IgD-negative memory B cell (primary cell): Measurements from ENCODE around the gene BAG3. TPM values are rescaled to one million over a fixed set of nuclear protein-coding genes. Genes with fewer than 3 reads are reported as not detected.

Source experiments
- H3K27ac Mint-ChIP-seq, 3 donors: one replicate each; pipeline ENCODE4 v1.8.0; 2020 to 2022; ENCODE audit warnings: mild to moderate bottlenecking in 3 of 3, mixed read lengths in 3 of 3, moderate library complexity in 1 of 3
- H3K27me3 Mint-ChIP-seq: one replicate; pipeline ENCODE4 v1.8.0; 2021; ENCODE audit warnings: mixed read lengths
- H3K36me3 Mint-ChIP-seq: one replicate; pipeline ENCODE4 v1.8.0; 2020; ENCODE audit warnings: mild to moderate bottlenecking, mixed read lengths
- H3K4me1 Mint-ChIP-seq, 3 donors: one replicate each; pipeline ENCODE4 v1.8.0; 2020 to 2022; ENCODE audit warnings: mixed read lengths in 3 of 3, mild to moderate bottlenecking in 1 of 3
- H3K4me3 Mint-ChIP-seq, 4 donors: one replicate each; pipeline ENCODE4 v1.8.0; 2020 to 2022; ENCODE audit warnings: mild to moderate bottlenecking in 4 of 4, mixed read lengths in 4 of 4, moderate library complexity in 3 of 4
- H3K9me3 Mint-ChIP-seq, 3 donors: one replicate each; pipeline ENCODE4 v1.8.0; 2020 to 2021; ENCODE audit warnings: mixed read lengths in 3 of 3, mild to moderate bottlenecking in 1 of 3
- polyA plus RNA-seq: library from polyadenylated mRNA; unstranded; fragments of 300-500 nt; fragmentation: Illumina TruSeq; gene quantifications from one replicate; pipeline ENCODE4 v1.2.3, GENCODE V29; 2021

The BAG3 gene
- polyA plus RNA-seq, 1 donor from 2014 or later = 3.9 TPM

DNA sequence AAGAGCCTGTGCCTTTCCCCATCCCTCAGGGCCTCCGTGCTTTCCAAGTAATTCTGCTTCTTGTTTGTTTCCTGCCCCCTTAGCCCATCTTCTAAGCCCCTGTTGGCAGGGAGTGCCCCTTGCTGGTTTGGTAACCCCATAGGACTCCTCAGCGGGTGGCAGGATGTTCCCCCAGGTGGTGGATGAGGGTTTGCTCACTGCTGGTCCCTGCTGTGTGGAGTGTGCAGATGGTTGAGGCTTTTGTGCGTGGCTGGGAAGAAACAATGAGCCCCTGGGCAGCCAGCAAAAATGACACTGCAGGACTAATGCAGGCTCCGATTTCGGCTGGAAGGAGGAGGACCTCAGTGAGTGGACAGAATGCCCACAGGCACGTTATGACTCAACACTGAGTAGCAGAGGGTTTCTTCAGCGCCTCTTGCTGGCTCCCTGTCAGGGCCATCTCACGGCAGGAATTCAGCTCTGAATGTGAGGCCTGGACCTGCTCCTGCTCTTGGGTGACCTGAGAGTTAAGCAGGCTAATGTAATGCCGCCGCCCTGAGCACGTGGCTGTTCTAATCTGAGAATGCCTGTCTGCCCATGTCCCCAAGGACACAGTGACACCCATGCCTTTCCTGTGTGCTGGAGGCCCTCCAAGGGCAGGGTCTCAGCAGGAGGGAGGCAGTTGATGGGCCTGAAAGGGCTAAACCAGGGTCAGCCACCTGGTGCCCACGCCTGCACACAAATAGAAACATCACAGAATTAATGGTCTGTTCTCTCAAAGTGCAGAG, 16.6 kb downstream of the BAG3 start:
- H3K4me1 Mint-ChIP-seq = peaks cover 7 to 12% (median 8%) of the 10 kb centered on the region in 3 donors
- no peak overlapping the region for H3K27ac Mint-ChIP-seq
- H3K4me3 Mint-ChIP-seq = peak overlapping the region in 1 of 4 donors; percentile 47
- H3K27me3 Mint-ChIP-seq = no peaks in the 10 kb centered on the region
- H3K36me3 Mint-ChIP-seq = peaks cover 6% of the 10 kb centered on the region
- no peaks in the 10 kb centered on the region for H3K9me3 Mint-ChIP-seq

DNA sequence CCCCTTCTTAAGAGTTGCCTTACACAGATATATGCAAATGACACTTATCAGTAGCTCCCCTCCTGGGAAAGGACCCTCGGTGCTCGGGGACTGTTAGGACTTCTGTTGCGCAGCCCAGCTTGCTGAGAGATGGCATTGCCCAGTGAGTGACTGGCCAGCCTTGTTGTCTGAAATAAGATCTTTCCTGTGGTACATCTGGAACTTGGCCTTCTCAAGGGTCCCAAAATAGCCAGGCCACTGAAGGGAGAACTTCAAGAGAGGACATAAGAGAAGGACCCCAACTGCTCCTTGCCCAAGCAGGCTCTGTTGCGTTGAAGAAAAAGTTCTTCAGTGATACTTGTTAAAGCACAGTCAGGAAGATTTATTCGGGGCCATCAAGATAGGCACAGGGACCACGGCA, 17.3 kb downstream of the BAG3 start:
- no peaks in the 10 kb centered on the region for H3K9me3 Mint-ChIP-seq
- peaks cover 6% of the 10 kb centered on the region for H3K36me3 Mint-ChIP-seq
- peaks cover 7 to 14% (median 8%) of the 10 kb centered on the region in 3 donors for H3K4me1 Mint-ChIP-seq
- no peaks in the 10 kb centered on the region for H3K27me3 Mint-ChIP-seq
- H3K27ac Mint-ChIP-seq = no peak overlapping the region
- no peak overlapping the region for H3K4me3 Mint-ChIP-seq

DNA sequence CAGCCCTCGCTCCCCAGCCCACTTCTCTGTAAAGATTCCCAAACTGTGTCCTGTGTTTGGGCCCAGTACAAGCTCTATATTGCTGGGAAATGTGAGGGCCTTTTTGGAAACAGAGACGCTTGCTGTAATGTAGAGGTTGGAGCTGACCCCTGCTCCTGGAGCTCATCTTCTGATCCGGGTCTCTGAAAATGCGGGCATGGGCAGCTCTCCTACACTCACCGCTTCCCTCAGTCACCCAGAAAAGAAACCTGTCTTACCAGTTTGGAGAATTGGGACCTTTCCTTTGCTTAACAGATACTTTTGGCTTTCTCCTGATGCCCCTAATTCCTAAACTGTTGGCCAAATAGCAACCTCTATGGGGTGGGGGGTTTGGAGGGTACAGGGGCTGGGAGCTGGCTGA, 18.2 kb downstream of the BAG3 start:
- no peak overlapping the region for H3K4me3 Mint-ChIP-seq
- H3K27ac Mint-ChIP-seq = peak overlapping the region in 1 of 3 donors; percentile 27
- H3K4me1 Mint-ChIP-seq = peaks cover 0 to 6% (median 2%) of the 10 kb centered on the region in 3 donors
- no peaks in the 10 kb centered on the region for H3K9me3 Mint-ChIP-seq
- no peaks in the 10 kb centered on the region for H3K36me3 Mint-ChIP-seq
- no peaks in the 10 kb centered on the region for H3K27me3 Mint-ChIP-seq

DNA sequence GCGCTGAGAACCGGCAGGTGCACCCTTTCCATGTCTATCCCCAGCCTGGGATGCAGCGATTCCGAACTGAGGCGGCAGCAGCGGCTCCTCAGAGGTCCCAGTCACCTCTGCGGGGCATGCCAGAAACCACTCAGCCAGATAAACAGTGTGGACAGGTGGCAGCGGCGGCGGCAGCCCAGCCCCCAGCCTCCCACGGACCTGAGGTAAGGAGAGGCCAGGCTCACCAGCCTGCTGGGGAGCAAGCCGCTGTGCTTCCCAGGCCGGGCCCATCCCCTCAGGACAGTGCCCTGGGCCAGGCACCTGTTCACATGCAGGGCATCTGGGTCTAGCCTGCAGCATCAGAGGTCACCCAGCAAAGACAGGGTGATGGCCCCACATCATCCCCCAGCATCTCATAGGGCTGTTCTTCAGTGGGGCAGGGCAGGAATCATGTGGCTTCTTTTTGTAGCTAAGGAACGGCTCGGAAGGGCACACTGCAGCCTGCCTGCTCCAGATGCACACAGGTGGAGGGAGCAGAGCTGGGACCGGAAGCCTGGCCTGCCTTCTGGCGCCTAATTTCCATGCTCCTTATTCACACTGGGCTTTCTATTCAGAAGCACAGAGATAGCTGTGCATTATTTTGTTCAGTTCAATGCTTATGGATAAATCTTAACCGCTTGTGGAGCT, 18.9 kb downstream of the BAG3 start:
- Mint-ChIP-seq H3K36me3 (no peaks in the 10 kb centered on the region), H3K9me3 (no peaks in the 10 kb centered on the region), H3K4me3 (no peak overlapping the region), H3K27me3 (no peaks in the 10 kb centered on the region), H3K4me1 (peaks cover 0 to 6% (median 2%) of the 10 kb centered on the region in 3 donors), H3K27ac (no peak overlapping the region)

DNA sequence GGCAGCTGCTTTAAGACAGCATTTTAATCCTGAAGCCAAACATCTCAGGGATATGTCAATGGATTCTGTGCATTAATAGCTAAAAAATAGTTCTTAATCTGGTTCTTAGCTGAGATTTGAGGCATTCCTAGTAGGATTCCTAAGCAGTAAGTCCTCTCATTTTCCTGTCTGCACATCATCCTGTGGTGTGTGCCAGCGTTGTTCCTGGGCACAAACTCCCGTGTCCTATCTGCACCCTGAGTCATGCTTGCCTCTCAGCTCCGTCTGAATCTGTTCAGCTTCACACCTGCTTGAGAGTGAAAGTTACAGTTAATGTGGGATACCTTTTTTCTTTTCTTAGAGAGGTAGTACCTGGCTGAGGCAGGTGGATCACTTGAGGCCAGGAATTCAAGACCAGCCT, 19.5 kb downstream of the BAG3 start:
- Mint-ChIP-seq H3K36me3 (no peaks in the 10 kb centered on the region), H3K9me3 (no peaks in the 10 kb centered on the region), H3K27ac (no peak overlapping the region), H3K27me3 (no peaks in the 10 kb centered on the region), H3K4me3 (no peak overlapping the region), H3K4me1 (peaks cover 0 to 6% (median 2%) of the 10 kb centered on the region in 3 donors)

DNA sequence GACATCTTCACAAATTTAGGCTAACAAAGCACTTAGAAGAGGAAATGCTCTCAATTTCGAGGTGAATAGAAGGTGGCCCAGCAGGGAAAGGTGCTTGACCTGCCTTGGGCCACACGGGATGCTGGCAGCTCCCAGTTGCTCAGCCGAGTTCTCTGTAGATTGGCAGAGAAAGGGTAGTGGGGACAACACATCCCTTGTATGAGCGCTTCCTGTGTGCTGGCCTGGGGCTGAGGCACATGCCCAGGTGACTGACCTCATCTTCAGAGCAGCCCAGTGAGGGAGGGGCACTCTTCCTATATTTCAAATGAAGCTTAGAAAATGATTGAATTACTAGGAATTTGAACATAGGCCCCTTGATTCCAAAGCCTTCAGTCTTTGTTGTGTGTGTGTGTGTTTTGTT, 20.2 kb downstream of the BAG3 start:
- Mint-ChIP-seq H3K9me3 (no peaks in the 10 kb centered on the region), H3K27me3 (no peaks in the 10 kb centered on the region), H3K36me3 (no peaks in the 10 kb centered on the region), H3K4me1 (peaks cover 0 to 6% (median 2%) of the 10 kb centered on the region in 3 donors), H3K27ac (no peak overlapping the region), H3K4me3 (no peak overlapping the region)

DNA sequence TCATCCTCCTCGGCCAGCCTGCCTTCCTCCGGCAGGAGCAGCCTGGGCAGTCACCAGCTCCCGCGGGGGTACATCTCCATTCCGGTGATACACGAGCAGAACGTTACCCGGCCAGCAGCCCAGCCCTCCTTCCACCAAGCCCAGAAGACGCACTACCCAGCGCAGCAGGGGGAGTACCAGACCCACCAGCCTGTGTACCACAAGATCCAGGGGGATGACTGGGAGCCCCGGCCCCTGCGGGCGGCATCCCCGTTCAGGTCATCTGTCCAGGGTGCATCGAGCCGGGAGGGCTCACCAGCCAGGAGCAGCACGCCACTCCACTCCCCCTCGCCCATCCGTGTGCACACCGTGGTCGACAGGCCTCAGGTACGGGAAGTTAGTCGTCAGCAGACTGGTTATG, 21.1 kb downstream of the BAG3 start:
- H3K4me3 Mint-ChIP-seq = no peak overlapping the region
- peaks cover 3% of the 10 kb centered on the region for H3K36me3 Mint-ChIP-seq
- H3K9me3 Mint-ChIP-seq = no peaks in the 10 kb centered on the region
- peaks cover 0 to 4% (median 2%) of the 10 kb centered on the region in 3 donors for H3K4me1 Mint-ChIP-seq
- no peaks in the 10 kb centered on the region for H3K27me3 Mint-ChIP-seq
- H3K27ac Mint-ChIP-seq = no peak overlapping the region

DNA sequence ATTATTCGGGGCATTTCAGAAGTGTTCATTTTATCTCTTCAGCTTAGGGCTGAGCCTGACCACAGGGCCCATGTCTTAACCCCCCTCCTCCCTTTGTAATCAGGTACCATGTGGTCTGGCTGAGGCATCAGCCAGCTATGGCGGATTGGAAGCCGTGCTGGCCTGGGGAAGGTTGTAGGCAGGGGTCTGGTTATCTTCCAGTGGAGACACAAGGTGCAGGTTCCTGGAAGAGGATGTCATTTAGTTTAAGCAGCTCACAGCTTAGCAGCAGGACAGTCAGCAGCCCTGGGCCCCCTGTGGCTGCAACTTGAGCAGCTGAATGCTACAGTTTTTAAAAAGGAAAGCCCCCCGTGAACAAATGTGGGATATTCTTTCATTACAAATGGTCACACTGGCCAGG, 22.1 kb downstream of the BAG3 start:
- H3K9me3 Mint-ChIP-seq = no peaks in the 10 kb centered on the region
- peaks cover 0 to 4% (median under 1%) of the 10 kb centered on the region in 3 donors for H3K4me1 Mint-ChIP-seq
- H3K27ac Mint-ChIP-seq = no peak overlapping the region
- no peak overlapping the region for H3K4me3 Mint-ChIP-seq
- H3K27me3 Mint-ChIP-seq = no peaks in the 10 kb centered on the region
- H3K36me3 Mint-ChIP-seq = peaks cover 6% of the 10 kb centered on the region

DNA sequence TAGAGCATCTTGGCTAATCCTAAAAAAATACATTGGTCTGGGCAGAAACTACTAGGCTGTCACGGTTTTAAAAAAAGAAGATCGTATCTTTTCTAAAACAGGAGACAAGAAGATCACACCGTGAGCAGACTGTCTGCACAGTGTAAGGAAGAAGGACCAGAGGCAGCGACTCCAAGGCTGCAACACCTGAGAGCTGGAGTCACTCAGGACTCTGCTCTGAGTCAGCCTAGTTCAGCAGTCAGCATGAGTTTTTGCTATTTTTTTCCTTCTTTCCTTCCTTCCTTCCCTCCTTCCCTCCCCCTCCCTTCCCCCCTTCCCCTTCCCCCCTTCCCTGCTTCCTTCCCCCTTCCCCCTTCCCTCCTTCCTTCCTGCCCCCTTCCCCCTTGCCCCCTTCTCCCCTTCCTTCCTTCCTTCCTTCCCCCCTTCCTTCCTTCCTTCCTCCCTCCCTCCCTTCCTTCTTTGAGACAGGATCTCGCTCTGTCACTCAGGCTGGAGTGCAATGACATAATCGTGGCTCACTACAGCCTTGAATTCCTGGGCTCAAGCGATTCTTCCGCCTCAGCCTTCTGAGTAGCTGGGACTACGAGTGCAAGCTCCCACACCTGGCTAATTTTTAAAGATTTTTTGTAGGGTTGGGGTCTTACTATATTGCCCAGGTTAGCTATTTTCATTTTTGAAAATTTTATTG, 24.4 kb downstream of the BAG3 start:
- Mint-ChIP-seq H3K36me3 (peaks cover 7% of the 10 kb centered on the region), H3K27ac (no peak overlapping the region), H3K4me1 (peaks cover 0 to 2% (median 0%) of the 10 kb centered on the region in 3 donors), H3K9me3 (no peaks in the 10 kb centered on the region), H3K27me3 (no peaks in the 10 kb centered on the region), H3K4me3 (no peak overlapping the region)

DNA sequence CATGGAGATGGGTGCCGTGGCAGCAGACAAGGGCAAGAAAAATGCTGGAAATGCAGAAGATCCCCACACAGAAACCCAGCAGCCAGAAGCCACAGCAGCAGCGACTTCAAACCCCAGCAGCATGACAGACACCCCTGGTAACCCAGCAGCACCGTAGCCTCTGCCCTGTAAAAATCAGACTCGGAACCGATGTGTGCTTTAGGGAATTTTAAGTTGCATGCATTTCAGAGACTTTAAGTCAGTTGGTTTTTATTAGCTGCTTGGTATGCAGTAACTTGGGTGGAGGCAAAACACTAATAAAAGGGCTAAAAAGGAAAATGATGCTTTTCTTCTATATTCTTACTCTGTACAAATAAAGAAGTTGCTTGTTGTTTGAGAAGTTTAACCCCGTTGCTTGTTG, 25.9 kb downstream of the BAG3 start:
- Mint-ChIP-seq H3K27ac (no peak overlapping the region), H3K36me3 (peaks cover 7% of the 10 kb centered on the region), H3K4me1 (peaks cover 0 to 4% (median 1%) of the 10 kb centered on the region in 3 donors), H3K27me3 (peaks cover 2% of the 10 kb centered on the region), H3K4me3 (no peak overlapping the region), H3K9me3 (no peaks in the 10 kb centered on the region)

DNA sequence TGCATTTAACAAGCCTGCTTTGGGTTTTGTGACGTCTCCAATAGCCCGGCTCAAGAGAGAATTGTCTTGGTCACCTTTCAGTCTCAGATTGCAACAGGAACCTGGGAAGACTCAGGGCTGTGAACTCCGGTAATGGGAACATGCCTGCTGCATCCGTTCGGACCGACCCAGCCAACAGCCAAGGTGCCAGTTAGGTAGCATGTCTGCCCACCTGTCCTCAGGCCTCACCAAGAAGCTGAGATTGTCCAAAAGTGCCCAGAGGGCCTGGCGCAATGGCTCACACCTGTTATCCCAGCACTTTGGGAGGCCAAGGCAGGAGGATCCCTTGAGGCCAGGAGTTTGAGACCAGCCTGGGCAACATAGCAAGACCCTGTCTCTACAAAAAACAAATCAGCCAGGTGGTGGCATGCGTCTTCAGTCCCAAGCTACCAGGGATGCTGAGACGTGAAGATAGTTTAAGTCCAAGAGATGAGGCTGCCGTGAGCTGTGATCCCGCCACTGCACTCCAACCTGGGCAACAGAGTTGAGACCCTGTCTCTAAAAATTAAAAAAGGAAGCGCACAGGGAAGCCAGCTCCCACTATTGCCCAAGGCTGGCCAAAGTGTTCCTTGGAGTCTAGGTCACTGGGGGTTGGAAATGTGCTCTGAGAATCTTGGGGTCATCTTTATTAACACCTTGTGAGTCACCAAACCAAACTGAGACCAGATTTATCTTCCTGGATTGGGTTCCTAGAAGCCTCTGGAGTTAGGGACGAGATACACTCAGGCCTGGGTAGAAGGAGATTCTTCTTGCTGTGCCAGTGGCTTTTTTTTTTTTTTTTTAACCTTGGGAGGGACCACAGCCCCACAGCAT, 26.9 kb downstream of the BAG3 start:
- Mint-ChIP-seq H3K4me3 (no peak overlapping the region), H3K27ac (no peak overlapping the region), H3K36me3 (peaks cover 7% of the 10 kb centered on the region), H3K9me3 (no peaks in the 10 kb centered on the region), H3K4me1 (peaks cover 0 to 3% (median 1%) of the 10 kb centered on the region in 3 donors), H3K27me3 (peaks cover 3% of the 10 kb centered on the region)

DNA sequence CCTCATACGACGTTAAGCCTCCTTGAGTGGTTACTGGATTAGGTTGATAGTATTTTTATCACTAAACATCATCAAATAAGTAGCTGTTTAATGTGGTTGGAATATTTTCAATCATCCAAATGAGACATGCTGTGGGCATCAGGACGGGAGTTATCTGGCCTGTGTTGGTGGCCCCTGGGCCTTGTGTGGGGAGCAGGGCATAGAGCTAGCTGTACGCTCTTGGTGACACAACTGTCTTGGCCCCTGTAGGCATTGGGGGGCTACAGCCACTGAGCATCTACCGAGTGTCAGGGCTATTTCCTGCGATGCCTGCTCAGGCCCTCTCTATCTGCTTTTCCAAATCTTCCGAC, 28.3 kb downstream of the BAG3 start:
- Mint-ChIP-seq H3K4me3 (no peak overlapping the region), H3K27me3 (peaks cover 3% of the 10 kb centered on the region), H3K36me3 (peaks cover 7% of the 10 kb centered on the region), H3K9me3 (no peaks in the 10 kb centered on the region), H3K27ac (no peak overlapping the region), H3K4me1 (peaks cover 0 to 3% (median 1%) of the 10 kb centered on the region in 3 donors)

DNA sequence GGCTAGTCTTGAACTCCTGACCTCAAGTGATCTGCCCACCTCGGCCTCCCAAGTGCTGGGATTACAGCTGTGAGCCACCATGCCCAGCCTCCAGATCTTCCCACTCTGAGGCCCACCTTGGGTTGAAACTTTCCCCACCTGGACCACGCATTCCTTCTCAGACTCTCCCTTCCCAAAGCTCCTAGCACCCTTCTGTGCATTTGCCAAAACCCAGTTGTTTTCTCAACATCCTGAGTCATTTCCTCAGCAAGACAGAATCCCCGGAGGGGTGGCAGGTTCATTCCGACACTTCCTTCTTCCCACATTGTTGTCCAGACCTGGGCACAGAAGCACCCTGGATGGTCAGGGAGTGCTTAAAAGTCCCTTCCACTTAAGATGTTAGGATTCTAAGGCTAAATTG, 28.9 kb downstream of the BAG3 start:
- H3K27me3 Mint-ChIP-seq = peaks cover 3% of the 10 kb centered on the region
- no peak overlapping the region for H3K27ac Mint-ChIP-seq
- H3K9me3 Mint-ChIP-seq = no peaks in the 10 kb centered on the region
- H3K36me3 Mint-ChIP-seq = peaks cover 7% of the 10 kb centered on the region
- no peak overlapping the region for H3K4me3 Mint-ChIP-seq
- peaks cover 0 to 3% (median 1%) of the 10 kb centered on the region in 3 donors for H3K4me1 Mint-ChIP-seq

DNA sequence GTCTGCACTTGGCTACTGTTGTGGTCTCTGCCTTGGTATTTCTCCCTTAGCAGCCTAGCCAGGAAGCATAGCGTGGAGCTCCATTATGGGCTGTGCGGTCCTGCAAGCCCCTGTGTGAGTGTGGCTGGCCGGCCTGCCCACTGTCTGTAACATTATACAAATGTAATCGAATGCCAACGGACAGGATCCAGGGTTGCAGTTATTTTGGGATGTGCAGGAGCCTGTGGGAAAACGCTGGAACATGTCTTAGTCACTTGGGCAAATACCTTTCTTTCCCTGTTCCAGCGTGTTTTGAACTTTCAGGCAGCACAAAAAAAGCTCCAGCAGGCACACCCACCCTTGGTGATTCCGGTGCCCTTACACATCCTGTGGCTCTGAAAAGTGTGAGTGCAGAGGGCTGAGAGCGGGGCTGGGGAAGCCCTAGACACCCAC, 29.5 kb downstream of the BAG3 start:
- peaks cover 3% of the 10 kb centered on the region for H3K27me3 Mint-ChIP-seq
- peaks cover 0 to 3% (median 1%) of the 10 kb centered on the region in 3 donors for H3K4me1 Mint-ChIP-seq
- H3K27ac Mint-ChIP-seq = no peak overlapping the region
- no peaks in the 10 kb centered on the region for H3K9me3 Mint-ChIP-seq
- peaks cover 7% of the 10 kb centered on the region for H3K36me3 Mint-ChIP-seq
- H3K4me3 Mint-ChIP-seq = no peak overlapping the region
